NCI-H1092 treated with DMSO at 0.1 percent for 48 hours (cell line): ENCODE results near the gene VIT.
"Not testable (repeated sequence)": the region's sequence is repeated elsewhere in the genome, so short reads cannot be mapped to it uniquely, and the experiment has no call there.

Source experiments
- DNase-seq: peaks from one replicate; lab custom pipeline; 2025; lab: John Stamatoyannopoulos, UW

VIT gene

DNA sequence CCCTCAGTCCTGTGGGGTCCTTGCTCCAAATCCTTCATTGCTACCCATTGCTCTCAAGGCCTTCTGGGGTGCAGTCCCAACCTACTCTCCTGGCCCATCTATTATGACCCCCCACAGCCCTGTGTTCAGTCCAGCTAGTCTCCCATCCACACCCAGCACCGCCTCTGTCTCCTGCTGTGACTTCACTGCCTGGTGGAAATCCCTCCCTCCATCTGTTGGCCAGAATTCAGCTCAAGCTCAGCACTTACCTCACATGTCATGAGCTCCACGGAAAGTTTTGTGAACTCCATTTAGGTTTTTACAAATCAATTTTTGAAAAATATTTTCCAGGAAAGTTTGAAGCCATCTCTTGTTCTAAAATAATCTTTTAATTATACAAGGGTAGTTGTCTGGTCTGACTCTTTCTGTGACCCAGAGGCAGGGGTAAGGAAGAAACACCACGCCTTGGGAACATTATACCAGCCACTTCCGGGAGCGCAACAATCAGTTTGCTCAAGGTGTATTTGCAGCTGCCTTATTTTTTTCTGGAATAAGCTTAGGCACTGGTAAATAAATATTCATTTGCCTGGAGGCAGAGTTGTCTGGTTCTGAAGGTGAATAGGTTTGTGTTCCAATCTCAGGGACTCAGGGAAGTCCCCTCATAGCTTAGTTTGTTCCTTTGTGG is 110.8 kb downstream of the VIT start:
- DNase-seq, result no peak

DNA sequence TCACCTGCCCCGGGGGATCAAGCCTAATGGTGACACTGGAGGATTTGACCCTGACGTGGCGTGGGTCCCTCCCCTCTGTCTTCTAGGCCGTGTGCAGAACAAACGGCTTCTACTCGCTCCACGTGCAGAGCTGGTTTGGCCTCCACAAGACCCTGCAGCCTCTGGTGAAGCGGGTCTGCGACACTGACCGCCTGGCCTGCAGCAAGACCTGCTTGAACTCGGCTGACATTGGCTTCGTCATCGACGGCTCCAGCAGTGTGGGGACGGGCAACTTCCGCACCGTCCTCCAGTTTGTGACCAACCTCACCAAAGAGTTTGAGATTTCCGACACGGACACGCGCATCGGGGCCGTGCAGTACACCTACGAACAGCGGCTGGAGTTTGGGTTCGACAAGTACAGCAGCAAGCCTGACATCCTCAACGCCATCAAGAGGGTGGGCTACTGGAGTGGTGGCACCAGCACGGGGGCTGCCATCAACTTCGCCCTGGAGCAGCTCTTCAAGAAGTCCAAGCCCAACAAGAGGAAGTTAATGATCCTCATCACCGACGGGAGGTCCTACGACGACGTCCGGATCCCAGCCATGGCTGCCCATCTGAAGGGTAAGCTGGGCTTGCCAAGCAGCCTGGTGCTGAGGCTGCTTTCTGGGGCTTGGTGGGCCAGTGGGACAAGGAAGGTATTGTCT is 112.0 kb downstream of the VIT start:
- no peak for DNase-seq

DNA sequence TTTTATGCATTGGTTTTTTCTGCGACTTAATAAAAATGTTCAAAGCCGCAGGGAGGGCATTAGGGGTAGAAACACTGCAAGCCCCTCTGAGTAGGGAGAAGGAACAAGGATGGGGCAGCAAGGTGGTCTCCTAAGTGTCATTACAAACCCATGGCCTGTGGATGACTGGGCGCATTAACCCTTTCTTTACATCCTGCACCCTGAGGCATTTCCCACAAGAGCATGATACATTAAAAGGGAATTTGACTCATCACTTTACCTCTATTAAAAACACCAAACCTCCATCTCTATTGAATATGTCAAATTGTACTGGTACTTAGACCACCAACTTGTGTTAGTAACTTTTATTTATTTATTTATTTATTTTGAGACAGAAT is 112.5 kb downstream of the VIT start:
- DNase-seq, result no peak

DNA sequence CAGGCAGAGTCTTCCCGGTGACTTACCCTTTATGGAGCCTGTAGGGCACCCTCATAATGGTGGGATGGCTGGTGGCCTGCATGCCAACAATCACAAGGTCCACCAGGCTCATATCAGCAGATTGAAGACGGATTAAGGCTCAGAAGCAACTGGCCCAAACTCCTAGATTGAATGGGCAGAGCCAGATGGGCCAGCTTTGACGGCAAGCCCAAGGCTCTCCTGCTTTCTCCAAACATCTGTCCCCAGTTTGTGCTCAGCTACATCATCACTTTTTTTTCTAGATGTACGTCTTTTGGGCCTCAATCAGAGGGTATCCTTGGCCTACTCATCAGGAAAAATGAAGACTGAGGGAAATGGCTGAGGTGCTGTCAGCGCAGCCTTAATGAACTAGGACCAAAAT is 114.6 kb downstream of the VIT start:
- DNase-seq, result no peak

DNA sequence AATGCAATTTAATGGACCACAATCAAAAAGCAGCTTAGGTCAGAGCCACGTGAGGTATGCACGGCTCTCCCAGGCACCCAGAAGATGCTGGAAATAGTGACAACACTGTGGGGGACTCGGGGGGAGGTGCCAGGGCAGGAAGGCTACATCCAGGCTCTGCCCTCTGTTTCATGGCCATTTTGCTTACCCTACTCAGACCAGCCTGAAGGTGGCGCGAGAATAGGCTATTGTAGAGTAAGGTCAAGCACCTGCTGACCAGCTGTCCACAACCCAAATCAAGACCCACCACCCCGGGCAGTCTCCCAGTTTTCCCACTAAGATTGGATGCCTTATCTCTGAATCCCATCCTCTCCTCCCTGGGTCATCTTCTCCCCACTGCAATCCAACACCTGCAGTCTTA is 115.7 kb downstream of the VIT start:
- no peak for DNase-seq

DNA sequence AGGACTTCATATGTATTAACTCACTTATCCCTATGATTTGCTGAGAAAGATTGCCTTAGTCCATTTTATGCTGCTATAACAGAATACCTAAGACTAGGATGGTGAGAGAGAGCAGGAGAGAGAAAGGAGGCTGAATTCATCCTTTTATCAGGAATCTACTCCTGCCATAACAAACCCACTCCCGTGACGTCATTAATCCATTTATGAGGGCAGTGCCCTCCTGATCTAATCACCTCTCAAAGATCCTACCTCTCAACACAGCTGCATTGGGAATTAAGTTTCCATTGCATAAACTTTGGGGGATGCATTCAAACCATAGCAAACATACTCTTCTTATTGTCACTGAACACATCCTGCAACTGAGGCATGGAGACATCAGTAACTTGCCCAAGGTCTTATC is 122.0 kb downstream of the VIT start:
- no peak for DNase-seq

DNA sequence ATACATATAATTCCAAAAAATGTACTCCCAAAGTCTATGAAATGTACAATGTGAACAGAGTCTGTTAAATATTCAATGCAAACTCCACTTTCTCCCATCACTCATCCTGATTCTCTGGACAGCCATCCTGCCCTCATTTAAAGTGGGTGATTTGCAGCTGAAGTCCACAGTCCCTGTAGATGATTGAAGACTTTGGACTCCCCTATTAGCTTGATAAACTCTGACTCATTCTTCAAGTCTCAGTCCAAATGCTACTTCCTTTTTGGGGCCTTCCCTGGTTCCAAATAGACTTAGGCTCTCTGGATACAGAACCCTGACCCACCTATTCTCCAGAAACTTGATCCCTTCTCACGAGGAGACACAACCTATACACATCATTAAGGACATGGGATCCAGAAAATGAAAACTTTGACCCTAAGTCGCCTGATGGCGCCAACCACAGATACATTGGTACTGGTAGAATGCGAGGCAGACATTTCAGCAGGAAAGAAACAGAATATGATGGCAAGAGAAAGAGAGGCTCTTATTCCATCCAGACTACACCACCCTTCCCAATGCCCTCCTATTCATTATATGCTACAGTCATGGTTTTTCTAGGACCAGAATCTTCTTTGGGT is 122.7 kb downstream of the VIT start:
- DNase-seq, result no peak

DNA sequence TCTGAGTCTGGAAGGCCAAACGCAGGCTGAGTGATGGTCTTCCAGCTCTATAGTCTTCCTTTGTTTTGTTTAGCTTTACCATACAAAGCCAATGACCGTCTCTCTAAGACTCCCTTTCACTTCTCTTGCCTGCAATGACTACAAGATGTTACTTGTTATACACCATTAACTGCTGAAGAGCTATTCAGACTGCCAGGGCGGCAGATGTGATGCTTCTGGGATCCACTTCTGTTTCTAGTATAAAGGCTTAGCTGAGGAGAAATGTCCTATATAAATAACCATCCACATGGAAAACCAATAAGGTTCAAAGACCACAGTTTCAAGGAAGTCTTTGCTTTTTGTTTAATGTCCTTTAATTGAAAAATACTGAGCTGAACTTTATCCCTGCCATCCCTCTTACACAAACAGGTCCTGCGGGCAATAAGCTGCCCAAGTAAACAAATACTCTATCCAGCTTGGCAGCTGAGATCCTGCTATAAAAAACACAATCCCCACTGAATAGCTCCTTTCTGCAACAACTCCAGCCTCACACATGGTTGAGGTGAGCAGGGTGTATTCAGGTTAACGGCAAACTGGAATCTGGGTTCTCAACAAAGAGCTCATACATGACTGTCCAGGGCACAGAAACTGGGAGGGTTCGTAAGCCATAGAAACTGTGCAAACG is 124.6 kb downstream of the VIT start:
- DNase-seq, result peak; percentile 95

DNA sequence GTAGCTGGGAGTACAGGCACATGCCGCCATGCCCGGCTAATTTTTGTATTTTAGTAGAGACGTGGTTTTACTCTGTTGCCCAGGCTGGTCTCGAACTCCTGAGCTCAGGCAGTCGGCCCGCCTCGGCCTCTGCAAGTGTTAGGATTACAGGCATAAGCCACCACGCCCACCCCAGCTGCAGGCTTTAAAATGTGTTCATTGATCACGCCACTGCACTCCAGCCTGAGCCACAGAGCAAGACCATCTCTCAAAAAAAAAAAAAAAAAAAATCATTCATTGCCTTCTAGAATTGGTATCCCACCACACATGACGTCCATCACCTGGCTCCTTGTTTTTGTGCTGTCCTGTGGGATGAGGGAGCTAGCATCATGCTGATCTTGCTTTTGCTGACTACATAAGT is 127.4 kb downstream of the VIT start:
- no peak for DNase-seq

DNA sequence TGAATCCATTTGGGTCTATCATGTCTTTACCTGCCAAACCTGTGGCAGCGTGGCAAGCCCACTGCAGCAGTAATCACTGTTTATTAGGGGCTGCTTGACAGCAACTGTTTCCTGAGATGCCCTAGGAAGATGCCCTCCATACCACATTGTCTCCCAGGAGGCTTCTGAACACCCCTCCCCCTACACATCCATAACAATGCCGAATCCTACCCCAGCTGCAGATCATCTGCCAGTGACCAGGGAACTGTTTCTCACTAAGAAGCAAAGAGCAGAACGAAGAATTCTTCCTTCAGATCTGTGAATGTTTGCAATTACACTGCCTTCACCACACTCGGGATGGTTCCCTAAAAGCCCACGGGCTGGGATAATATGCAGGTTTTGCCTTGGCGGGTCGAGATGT is 127.8 kb downstream of the VIT start:
- no peak for DNase-seq

DNA sequence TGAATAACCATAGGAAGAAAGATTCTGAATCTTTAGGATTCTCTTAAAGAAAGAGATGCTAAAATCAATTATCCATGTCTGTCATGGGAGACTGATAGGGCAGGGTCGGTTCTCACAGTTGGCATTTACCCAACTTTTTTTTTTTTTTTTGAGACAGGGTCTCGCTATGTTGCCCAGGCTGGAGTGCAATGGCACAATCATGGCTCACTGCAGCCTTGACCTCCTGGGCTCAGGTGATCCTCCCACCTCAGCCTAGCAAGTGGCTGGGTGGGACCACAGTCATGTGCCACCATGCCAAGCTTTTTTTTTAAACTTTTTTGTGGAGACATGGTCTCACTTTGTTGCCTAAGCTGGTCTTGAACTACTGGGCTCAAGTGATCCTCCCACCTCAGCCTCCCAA is 128.2 kb downstream of the VIT start:
- not testable (repeated sequence) for DNase-seq

DNA sequence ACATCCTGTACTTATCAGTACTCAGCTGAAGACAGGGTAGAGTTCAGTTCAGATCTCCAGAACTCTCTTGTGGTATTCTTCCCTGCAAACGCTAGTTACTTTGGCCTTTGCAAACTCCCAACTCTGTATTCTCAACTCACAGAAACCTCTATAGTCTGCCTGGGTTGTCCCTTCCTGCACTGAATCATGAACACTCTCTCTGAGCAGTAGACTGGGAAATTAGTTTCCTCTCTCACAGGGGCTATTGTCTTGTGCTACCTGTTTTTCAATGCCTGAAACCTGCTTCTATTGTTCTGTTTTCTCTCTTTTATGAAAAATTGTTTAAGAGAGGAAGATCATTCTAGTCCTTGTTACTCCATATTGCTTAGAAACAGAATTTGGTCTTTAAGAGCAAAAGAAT is 134.7 kb downstream of the VIT start:
- DNase-seq, result no peak

DNA sequence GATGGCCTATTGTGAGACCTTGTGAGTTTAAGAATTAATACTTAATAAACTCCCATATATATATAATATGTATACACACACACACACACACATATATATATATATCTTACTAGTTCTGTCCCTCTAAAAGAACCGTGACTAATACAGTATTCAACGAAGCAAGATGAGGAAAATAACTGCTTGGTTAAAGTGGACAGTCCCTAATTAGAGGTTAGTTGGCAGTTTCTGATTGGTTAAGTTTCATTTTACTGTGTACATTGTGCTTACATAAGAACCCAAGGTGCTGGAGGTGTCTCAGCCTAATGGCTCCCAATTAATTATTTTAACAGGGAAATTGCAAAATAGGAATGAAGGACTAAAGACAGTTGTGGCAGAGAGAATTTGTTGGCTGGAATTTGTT is 137.7 kb downstream of the VIT start:
- no peak for DNase-seq

DNA sequence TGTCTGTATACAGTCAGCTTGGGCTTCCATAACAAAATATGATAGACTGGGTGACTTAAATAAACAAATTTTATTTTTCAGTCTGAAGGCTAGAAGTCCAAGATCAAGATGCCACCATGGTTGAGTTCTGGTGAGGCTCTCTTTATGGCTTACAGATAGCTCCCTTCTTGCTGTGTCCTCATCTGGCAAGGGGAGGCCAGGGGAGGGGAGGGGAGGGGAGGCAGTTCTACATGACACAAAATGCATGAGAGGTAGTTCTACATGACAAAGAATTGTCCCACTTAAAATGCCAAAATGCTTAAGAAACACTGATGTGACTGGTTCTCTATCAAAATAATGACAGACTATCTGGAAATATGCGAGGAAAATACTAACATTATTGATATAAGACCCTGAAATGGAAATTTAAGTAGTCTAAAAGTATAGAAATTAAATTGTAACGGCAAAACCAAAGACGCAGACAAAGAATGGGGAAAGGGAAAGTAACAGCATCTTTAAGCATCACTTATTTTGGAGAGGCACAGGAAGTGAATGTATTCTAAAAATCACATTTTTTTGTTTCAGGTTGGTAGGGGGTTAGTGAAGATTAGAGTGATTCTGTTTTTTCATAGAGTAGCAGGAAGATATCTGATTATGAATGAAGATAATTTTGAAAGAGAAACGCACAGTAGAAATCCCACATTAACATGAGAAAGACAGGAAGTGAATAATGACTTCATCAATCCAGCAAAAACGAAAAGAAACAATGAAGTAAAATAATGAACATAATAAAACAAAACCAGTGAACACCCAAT is 138.4 kb downstream of the VIT start:
- no peak for DNase-seq

DNA sequence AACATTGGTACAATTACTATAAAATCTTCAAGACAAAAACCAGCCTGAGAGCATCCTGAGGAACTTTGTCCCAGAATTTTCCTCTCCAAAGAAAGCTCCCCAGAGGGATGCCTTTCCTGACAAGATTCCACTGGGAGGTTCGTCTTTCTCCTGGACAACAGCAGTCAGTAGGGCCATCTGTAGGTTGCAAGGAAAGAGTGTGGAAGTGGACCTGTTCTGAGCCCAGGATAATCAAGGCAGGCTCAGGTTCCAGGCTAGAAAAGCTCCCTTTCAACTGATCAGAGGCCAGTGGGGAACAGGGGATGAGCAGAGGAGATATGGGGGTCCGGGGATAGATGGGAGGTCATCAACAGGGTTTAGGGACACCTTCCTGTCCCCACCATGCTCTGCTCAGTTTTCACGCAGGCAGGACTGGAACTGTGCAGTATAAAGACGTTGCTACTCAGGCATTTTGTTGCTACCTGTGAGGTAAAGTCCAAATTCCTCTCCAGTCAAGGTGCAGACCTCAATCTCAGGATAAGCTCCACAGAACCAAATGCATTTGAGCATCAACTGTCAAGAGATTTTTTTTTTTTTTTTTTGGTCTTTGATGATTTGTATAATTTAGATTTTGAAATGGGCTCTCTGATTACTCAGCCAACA is 143.6 kb downstream of the VIT start:
- DNase-seq, result no peak

DNA sequence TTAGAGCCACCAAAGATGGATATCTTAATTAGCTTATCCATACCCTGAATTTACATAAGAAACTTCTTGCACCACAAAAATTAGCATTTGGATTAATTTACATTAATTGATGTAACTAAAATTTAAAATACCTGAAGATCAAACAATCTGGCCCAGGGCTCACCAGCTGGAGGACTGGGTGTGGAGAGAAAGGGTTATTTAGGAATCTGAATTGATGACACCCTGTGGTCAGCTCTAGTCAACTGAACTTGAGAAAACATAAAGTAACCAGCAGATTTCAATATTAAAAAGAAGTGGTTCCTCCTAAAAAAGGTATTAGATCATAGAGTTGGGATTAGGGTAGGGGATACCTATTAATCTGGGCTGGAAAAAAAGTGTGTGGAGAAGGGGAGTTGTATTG is 147.3 kb downstream of the VIT start:
- DNase-seq, result no peak

DNA sequence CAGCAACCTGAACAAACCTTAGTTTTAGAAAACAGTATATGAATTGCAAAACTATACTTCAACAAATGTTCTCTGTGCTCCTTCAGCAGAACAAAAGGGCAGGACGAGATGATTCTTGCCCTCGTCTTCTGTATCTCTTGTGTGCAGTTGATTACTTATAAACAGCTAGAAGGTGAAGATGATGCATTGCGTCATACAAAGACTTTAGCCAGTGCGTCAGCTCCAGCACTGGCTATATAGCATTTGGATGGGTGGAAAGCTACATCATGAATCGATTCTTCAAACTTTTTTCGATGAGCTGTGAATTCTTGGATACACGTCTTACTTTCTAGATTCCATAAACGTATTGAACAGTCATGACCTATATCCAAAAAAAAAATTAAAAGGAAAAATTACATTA is 152.8 kb downstream of the VIT start:
- no peak for DNase-seq

DNA sequence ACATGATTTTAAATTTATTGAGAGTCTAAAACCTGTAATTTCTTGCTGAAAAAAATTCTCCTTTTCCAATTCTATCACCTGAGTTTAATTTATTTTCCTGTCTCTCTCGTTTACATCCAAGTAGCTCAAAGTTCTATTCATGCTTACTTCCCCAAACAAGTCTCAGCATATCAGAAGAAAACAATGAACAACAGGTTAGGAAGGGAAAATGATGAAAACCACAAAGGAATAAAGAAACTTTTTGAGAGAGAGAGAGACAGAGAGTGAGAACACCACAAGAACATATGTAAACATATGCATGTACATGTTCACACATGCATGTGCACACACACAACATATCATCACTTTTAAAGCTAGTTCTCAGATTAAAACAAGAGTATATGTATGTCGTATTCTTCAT is 157.7 kb downstream of the VIT start:
- DNase-seq, result no peak

DNA sequence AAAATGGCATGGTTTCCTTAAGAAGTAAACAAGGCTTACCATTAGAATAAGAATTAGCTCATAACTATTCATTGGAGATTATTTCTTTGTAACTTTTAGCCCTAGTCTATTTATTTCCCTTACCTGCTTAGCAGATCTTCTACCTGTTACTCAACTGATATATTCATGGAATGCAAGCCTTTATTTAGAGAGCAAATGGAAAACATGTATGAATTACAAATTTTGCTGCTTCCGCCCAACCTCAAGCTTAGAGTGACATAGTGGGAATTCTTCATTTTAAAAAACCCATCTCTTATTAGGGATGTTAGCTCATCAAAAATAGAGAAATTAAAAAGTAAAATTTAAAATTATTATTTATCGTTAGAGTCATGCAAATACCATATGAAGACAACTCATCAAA is 158.9 kb downstream of the VIT start:
- no peak for DNase-seq

DNA sequence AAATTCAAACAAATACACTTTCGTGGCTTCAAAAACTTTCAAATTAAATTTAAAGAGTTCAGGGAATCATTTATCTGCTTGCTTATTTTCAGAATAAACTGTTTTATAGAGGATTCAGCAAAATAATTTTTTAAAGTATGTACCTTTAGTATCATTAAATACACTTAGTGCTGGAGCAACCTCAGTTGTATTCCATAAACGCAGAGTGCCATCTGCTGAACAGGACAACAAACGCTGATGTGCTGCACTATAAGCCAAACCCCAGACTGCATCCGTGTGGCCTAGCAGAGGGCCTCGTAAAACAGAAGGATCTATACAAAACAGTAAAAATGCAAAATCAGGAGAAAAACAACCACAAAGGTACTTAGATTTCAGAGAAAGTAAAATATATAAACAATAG is 161.2 kb downstream of the VIT start:
- DNase-seq, result no peak

DNA sequence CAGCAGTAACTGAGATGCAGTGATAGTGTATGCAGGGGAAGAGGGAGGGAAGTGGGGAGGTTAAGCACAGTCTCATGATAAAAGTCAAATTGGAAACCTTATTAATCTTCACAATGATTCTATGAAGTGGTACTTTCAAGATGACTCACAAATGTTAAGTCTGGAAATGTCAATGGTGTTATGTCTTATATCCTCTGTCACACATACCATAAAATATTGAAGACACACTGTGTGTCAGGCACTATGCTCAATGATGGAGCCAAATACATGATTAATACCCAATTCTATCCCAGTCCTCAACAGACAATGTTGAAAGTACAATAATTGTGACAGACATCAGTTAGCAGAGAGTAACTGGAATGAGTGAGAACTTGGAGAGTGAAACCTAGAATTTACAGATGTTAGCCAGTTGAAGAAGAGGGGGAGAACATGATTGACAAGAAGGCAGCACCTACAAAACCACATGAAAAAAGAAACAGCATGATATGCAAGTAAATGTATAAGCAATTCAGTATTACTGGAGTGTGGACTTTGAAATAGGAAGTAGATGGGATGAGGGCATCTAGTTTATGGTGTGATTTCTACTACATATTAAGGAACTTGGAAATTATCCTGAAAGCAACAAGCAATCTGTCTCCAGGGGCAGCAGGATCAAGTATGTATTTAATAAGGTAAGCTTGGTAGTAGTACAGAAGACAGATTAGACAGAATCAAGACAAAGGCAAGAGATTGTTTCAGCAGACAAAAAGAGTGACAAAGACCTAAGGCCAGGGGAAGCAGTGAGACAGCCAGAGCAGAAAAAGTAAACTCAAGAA is 162.3 kb downstream of the VIT start:
- DNase-seq, result no peak
